Smooth muscle cell (in vitro differentiated cells): Measurements from ENCODE around the gene TIMM44. TPM values are rescaled to one million over a fixed set of nuclear protein-coding genes. Genes with fewer than 3 reads are reported as not detected.
A peak's percentile ranks its signal among the peaks of the same experiment; 100 is the strongest.

Source experiments
- DNase-seq: peaks from one replicate; lab custom pipeline; 2025; ENCODE audit not compliant: unreplicated experiment; lab: John Stamatoyannopoulos, UW
- H2AFZ ChIP-seq: fragments of 200-600 bp; sonication (generic); 2 replicates; pipeline ENCODE4 v1.6.0; 2016; ENCODE audit warnings: antibody characterized with exemption, low read depth, mild to moderate bottlenecking
- H3F3A ChIP-seq: fragments of 200-600 bp; sonication (generic); 2 replicates; pipeline ENCODE4 v1.6.0; 2017; ENCODE audit warnings: antibody characterized with exemption, low read depth
- H3K27ac ChIP-seq: fragments of 200-600 bp; sonication (generic); 2 replicates; pipeline ENCODE4 v1.5.1; 2016; ENCODE audit warnings: low read depth, mild to moderate bottlenecking
- H3K27me3 ChIP-seq: fragments of 200-600 bp; sonication (generic); 2 replicates; pipeline ENCODE4 v1.6.1; 2016; ENCODE audit warnings: low read depth, mild to moderate bottlenecking
- H3K36me3 ChIP-seq: fragments of 200-600 bp; sonication (generic); 2 replicates; pipeline ENCODE4 v1.5.1; 2016; ENCODE audit warnings: low read depth
- H3K4me1 ChIP-seq: fragments of 200-600 bp; sonication (generic); 2 replicates; pipeline ENCODE4 v1.5.1; 2016; ENCODE audit warnings: low read depth
- H3K4me2 ChIP-seq: fragments of 200-600 bp; sonication (generic); 2 replicates; pipeline ENCODE4 v1.6.0; 2016; ENCODE audit warnings: mild to moderate bottlenecking
- H3K4me3 ChIP-seq: fragments of 200-600 bp; sonication (generic); 2 replicates; pipeline ENCODE4 v1.5.1; 2016; ENCODE audit warnings: mild to moderate bottlenecking
- H3K79me2 ChIP-seq: fragments of 200-600 bp; sonication (generic); 2 replicates; pipeline ENCODE4 v1.6.0; 2016; ENCODE audit warnings: low read depth, mild to moderate bottlenecking
- H3K9ac ChIP-seq: fragments of 200-600 bp; sonication (generic); 2 replicates; pipeline ENCODE4 v1.6.0; 2016; ENCODE audit warnings: low read depth
- H3K9me3 ChIP-seq: fragments of 200-600 bp; sonication (generic); replicated peaks from 2 replicates; pipeline ENCODE4 v1.5.1; 2016; ENCODE audit warnings: low read depth
- H4K20me1 ChIP-seq: fragments of 200-600 bp; sonication (generic); 2 replicates; pipeline ENCODE4 v1.6.0; 2016; ENCODE audit warnings: low read depth
- CTCF ChIP-seq: fragments of 200-600 bp; sonication (generic); IDR thresholded peaks from 2 replicates; pipeline ENCODE4 v1.5.1; 2017; ENCODE audit warnings: borderline replicate concordance, mild to moderate bottlenecking, antibody characterized with exemption; ENCODE audit not compliant: insufficient read depth, poor library complexity, severe bottlenecking
- WGBS: methylation state at CpG from one replicate; pipeline ENCODE4 v1.1.7; 2016; ENCODE audit warnings: low lambda C conversion rate; 5-methylcytosine and 5-hydroxymethylcytosine counted together
- polyA plus RNA-seq: library from polyadenylated mRNA; unstranded; fragments of >200 nt; fragmentation: Nextera tagmentation; extraction: Ambion mirVana; gene quantifications from 2 replicates; pipeline ENCODE4 v1.2.1, GENCODE V29; 2016
- total RNA-seq: library from RNA; depleted of rRNA; stranded (reverse); fragments of >200 nt; gene quantifications from 2 replicates; pipeline ENCODE4 v1.2.3, GENCODE V29; 2014

Gene TIMM44
- total and polyA plus RNA-seq, 2 experiments from 2014 or later = 21.8 to 25.1 TPM

GRCh38 chr19:7947939-7948338 is 4.5 kb upstream of the TIMM44 start:
- Histone ChIP-seq H3K27ac (no peak overlapping the region), H3K27me3 (no peaks in the 10 kb centered on the region), H3K9ac (no peak overlapping the region), H3K4me3 (no peak overlapping the region), H4K20me1 (peaks cover 5% of the 10 kb centered on the region), H3K36me3 (no peaks in the 10 kb centered on the region), H3K9me3 (no peaks in the 10 kb centered on the region), H2AFZ (no peak overlapping the region), H3F3A (no peaks in the 10 kb centered on the region), H3K79me2 (peaks cover 2% of the 10 kb centered on the region), H3K4me2 (no peak overlapping the region), H3K4me1 (no peaks in the 10 kb centered on the region)
- WGBS = 87% methylated on average over 4 of the region's 4 CpGs
- DNase-seq = no peak
- no peak for TF ChIP-seq CTCF

DNA sequence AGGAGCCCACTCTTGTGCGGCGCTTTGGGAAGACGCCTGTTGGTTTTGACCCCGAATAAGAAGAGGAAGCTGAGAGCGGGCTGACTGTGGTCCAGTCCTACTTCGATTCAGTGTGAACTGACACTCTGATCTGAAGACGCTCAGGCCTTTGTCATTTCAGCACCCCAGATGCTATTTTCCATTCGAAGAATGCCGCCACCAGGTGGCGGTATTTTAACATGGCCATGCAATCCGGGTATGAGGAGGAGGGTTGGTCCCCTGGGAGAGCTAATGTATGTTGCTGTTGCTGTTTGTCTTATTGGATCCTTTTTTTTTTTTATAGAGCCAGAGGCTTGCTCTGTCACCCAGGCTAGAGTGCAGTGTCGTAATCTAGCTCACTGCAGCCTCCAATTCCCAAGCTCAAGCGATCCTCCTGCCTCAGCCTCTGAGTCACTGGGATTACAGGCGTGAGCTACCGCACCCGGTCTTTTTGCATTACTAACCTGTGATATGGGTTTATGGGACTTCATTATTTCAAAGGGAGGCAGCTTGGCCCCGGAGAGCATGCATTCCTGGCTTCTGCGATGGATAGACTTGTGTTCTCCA is 803 bp upstream of the TIMM44 start:
- Histone ChIP-seq H3K79me2 (peaks cover 26% of the 10 kb centered on the region), H3K4me3 (peak overlapping the region; percentile 70), H3K36me3 (no peaks in the 10 kb centered on the region), H3K4me1 (peaks cover 5% of the 10 kb centered on the region), H3K4me2 (peak overlapping the region; percentile 94), H3K9ac (peak overlapping the region; percentile 73), H3K27me3 (no peaks in the 10 kb centered on the region), H3K27ac (peak overlapping the region; percentile 86), H3F3A (no peaks in the 10 kb centered on the region), H3K9me3 (no peaks in the 10 kb centered on the region), H2AFZ (no peak overlapping the region), H4K20me1 (peaks cover 5% of the 10 kb centered on the region)
- peak; percentile 70 for DNase-seq
- WGBS = 31% methylated on average over 18 of the region's 18 CpGs
- TF ChIP-seq CTCF = peak; percentile 93

DNA sequence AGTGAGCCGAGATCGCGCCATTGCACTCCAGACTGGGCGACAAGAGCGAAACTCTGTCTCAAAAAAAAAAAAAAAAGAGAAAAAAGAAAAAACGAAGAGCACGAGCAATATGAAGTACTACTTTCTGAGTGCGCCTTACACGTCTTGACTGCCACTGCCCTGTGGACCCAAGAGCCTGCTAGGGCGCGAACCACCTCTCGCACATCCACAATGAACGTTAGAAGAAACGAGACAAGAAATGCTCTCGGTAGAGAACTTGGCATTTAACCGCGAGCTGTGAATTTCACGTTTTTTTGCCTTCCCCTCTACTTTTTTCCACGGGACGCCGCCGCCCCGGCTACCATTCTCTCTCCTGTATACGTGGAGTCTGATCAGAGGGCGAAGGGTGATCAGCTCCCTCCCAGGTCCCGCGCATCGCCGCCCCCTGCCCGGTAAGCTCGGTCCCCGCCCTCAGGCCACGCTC is 454 bp downstream of the TIMM44 start:
- DNase-seq = no peak
- TF ChIP-seq CTCF = no peak
- Histone ChIP-seq H3K4me1 (peaks cover 5% of the 10 kb centered on the region), H2AFZ (peak overlapping the region; percentile 57), H3K4me2 (peak overlapping the region; percentile 95), H3K79me2 (peaks cover 30% of the 10 kb centered on the region), H3K36me3 (no peaks in the 10 kb centered on the region), H3K4me3 (peak overlapping the region; percentile 75), H3K9me3 (no peaks in the 10 kb centered on the region), H3K27me3 (no peaks in the 10 kb centered on the region), H3F3A (no peaks in the 10 kb centered on the region), H4K20me1 (peaks cover 5% of the 10 kb centered on the region), H3K9ac (peak overlapping the region; percentile 97), H3K27ac (peak overlapping the region; percentile 89)
- WGBS = 3% methylated on average over 23 of the region's 33 CpGs
